ENCODE data around the gene FAXDC2. TPM values are rescaled to one million over a fixed set of nuclear protein-coding genes. Genes with fewer than 3 reads are reported as not detected.
A peak's percentile ranks its signal among the peaks of the same experiment; 100 is the strongest.

The FAXDC2 gene
- total and polyA plus RNA-seq, 2 of the 13 experiments (the other 11 are each of a cell fraction or from before 2014, with no cell fraction given), result 4.7 to 58.8 TPM

DNA sequence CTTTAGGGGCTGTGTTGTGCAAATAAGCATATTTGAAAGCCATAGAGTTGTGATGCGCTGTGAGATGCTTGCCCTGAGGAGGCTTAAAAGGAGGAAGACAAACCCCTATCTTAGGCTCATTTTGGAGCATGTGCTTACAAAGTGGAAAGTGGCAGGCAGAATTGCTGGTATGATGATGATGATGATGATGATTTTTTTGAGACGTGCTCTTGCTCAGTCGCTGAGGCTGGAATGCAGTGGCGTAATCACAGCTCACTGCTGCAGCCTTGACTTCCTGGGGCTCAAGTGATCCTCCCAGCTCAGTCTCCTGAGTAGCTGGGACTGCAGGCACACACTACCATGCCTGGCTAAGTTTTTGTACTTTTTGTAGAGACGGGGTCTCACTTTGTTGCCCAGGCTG, 9.7 kb upstream of the FAXDC2 start (continued):
- TF ChIP-seq, protein P1, sequence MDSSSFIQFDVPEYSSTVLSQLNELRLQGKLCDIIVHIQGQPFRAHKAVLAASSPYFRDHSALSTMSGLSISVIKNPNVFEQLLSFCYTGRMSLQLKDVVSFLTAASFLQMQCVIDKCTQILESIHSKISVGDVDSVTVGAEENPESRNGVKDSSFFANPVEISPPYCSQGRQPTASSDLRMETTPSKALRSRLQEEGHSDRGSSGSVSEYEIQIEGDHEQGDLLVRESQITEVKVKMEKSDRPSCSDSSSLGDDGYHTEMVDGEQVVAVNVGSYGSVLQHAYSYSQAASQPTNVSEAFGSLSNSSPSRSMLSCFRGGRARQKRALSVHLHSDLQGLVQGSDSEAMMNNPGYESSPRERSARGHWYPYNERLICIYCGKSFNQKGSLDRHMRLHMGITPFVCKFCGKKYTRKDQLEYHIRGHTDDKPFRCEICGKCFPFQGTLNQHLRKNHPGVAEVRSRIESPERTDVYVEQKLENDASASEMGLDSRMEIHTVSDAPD (CRISPR knock-in tag; IDR thresholded peaks at IDR 0.05), result no peak
- TF ChIP-seq PLRG1 (conservative IDR thresholded peaks at IDR 0.05), result no peak
- TF ChIP-seq, protein P2, sequence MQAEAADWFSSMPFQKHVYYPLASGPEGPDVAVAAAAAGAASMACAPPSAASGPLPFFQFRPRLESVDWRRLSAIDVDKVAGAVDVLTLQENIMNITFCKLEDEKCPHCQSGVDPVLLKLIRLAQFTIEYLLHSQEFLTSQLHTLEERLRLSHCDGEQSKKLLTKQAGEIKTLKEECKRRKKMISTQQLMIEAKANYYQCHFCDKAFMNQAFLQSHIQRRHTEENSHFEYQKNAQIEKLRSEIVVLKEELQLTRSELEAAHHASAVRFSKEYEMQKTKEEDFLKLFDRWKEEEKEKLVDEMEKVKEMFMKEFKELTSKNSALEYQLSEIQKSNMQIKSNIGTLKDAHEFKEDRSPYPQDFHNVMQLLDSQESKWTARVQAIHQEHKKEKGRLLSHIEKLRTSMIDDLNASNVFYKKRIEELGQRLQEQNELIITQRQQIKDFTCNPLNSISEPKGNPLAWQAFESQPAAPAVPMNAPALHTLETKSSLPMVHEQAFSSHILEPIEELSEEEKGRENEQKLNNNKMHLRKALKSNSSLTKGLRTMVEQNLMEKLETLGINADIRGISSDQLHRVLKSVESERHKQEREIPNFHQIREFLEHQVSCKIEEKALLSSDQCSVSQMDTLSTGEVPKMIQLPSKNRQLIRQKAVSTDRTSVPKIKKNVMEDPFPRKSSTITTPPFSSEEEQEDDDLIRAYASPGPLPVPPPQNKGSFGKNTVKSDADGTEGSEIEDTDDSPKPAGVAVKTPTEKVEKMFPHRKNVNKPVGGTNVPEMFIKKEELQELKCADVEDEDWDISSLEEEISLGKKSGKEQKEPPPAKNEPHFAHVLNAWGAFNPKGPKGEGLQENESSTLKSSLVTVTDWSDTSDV (CRISPR knock-in tag; IDR thresholded peaks at IDR 0.05), result no peak
- TF ChIP-seq MIXL1 (CRISPR knock-in tag; IDR thresholded peaks at IDR 0.05), result 0 out of 2 replicates have a peak, but pooled peaks have one; percentile 55
- TF ChIP-seq HES4 (CRISPR knock-in tag; IDR thresholded peaks at IDR 0.05; ENCODE audit: borderline replicate concordance), result no peak
- TF ChIP-seq POLR2G (IDR thresholded peaks at IDR 0.05; ENCODE audit: low read depth, low read length), result no peak
- TF ChIP-seq ZSCAN31 (CRISPR knock-in tag; IDR thresholded peaks at IDR 0.05; ENCODE audit: low read depth), result no peak
- TF ChIP-seq HMG20A (CRISPR knock-in tag; IDR thresholded peaks at IDR 0.05; ENCODE audit: borderline replicate concordance), result peak; percentile 17; the same call in 1 of the 2 replicates
- TF ChIP-seq SP2 (CRISPR knock-in tag; IDR thresholded peaks at IDR 0.05), result no peak
- no peak for TF ChIP-seq CENPX (CRISPR knock-in tag; IDR thresholded peaks at IDR 0.05)
- TF ChIP-seq, protein P3, sequence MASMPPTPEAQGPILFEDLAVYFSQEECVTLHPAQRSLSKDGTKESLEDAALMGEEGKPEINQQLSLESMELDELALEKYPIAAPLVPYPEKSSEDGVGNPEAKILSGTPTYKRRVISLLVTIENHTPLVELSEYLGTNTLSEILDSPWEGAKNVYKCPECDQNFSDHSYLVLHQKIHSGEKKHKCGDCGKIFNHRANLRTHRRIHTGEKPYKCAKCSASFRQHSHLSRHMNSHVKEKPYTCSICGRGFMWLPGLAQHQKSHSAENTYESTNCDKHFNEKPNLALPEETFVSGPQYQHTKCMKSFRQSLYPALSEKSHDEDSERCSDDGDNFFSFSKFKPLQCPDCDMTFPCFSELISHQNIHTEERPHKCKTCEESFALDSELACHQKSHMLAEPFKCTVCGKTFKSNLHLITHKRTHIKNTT (CRISPR knock-in tag; IDR thresholded peaks at IDR 0.05), result no peak
- TF ChIP-seq ZNF674 (CRISPR knock-in tag; IDR thresholded peaks at IDR 0.05; ENCODE audit: low read depth), result no peak
- TF ChIP-seq, protein P4, sequence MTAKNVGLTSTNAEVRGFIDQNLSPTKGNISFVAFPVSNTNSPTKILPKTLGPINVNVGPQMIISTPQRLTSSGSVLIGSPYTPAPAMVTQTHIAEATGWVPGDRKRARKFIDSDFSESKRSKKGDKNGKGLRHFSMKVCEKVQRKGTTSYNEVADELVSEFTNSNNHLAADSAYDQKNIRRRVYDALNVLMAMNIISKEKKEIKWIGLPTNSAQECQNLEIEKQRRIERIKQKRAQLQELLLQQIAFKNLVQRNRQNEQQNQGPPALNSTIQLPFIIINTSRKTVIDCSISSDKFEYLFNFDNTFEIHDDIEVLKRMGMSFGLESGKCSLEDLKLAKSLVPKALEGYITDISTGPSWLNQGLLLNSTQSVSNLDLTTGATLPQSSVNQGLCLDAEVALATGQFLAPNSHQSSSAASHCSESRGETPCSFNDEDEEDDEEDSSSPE (CRISPR knock-in tag; IDR thresholded peaks at IDR 0.05), result no peak
- no peak for TF ChIP-seq RARA (CRISPR knock-in tag; IDR thresholded peaks at IDR 0.05)
- TF ChIP-seq, protein P5, sequence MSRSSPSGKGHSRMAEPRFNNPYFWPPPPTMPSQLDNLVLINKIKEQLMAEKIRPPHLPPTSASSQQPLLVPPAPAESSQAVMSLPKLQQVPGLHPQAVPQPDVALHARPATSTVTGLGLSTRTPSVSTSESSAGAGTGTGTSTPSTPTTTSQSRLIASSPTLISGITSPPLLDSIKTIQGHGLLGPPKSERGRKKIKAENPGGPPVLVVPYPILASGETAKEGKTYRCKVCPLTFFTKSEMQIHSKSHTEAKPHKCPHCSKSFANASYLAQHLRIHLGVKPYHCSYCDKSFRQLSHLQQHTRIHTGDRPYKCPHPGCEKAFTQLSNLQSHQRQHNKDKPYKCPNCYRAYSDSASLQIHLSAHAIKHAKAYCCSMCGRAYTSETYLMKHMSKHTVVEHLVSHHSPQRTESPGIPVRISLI (CRISPR knock-in tag; IDR thresholded peaks at IDR 0.05; ENCODE audit: borderline replicate concordance), result peak; percentile 49; the same call in 1 of the 2 replicates
- no peak for TF ChIP-seq YEATS4 (CRISPR knock-in tag; IDR thresholded peaks at IDR 0.05; ENCODE audit: borderline replicate concordance)
- TF ChIP-seq POLR2AphosphoS5 (IDR thresholded peaks at IDR 0.05; ENCODE audit: low read depth, low read length), result no peak; the same call in 1 of the 2 replicates
- no peak for TF ChIP-seq ZKSCAN8 (CRISPR knock-in tag; IDR thresholded peaks at IDR 0.05; ENCODE audit: borderline replicate concordance)
- TF ChIP-seq, protein P6, sequence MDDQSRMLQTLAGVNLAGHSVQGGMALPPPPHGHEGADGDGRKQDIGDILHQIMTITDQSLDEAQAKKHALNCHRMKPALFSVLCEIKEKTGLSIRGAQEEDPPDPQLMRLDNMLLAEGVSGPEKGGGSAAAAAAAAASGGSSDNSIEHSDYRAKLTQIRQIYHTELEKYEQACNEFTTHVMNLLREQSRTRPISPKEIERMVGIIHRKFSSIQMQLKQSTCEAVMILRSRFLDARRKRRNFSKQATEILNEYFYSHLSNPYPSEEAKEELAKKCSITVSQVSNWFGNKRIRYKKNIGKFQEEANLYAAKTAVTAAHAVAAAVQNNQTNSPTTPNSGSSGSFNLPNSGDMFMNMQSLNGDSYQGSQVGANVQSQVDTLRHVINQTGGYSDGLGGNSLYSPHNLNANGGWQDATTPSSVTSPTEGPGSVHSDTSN (CRISPR knock-in tag; IDR thresholded peaks at IDR 0.05; ENCODE audit: borderline replicate concordance), result no peak
- no peak for TF ChIP-seq SAFB2 (CRISPR knock-in tag; IDR thresholded peaks at IDR 0.05; ENCODE audit: borderline replicate concordance, low read depth)
- TF ChIP-seq ZEB1 (IDR thresholded peaks at IDR 0.05; ENCODE audit: insufficient replicate concordance, low read depth), result no peak
- TF ChIP-seq JUNB (CRISPR knock-in tag; IDR thresholded peaks at IDR 0.05; ENCODE audit: borderline replicate concordance), result no peak
- TF ChIP-seq ZBTB1 (CRISPR knock-in tag; IDR thresholded peaks at IDR 0.05; ENCODE audit: borderline replicate concordance), result no peak

All from HepG2 (cell line).